GM18526 (cell line): ENCODE results near the gene IFNK.

Source experiments
- POLR2A ChIP-seq: IDR thresholded peaks from 3 replicates; pipeline ENCODE4 v1.6.1; 2011; ENCODE audit not compliant: insufficient read length; ENCODE audit errors: extremely low read depth

The IFNK gene

DNA sequence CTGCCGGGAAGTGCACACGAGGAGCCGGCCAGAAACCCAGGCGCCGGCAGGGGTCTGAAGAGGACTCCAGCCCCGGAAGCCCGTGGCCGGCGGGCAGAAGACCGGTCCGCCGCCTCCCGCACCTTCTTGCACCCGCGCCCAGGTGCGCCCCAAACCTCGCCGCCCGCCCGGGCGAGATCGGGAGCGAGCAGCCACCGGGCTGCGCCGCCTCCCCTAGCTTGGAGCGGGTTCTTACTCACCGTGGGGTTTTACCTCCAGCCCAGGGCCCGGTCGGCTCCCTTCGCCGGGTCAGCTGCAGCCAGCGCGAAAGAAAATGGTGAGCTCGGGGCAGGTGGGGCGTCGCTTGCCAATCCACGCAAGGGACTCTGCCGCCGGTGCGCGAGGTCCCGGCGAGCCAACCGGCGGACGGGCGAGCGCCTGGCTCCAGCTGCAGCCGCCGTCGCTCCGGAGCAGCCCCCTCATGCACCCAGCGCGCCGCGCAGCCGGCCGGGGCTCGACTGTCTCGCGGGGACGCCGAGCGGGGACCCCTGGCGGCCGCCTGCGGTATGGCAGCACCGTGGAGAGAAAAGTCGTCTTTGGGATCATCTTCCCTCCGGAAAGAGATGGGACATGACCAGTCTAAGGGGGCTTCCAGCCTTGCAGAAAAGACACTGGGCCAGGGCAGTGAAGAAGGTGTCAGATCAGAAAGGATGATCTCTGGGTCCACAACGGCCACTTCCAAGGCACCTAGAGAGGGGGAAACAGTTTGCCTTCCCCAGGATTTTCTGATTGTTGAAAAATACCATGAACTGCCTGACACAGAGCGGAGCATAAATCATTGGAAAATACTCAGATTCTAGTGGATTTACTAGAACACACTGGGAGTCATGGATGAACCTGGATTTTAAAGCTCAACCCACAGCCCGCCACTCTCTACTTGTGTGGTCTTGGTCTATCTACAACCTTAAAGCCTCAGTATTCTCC is 5.5 kb downstream of the IFNK start, which contains the start of gene MOB3B:
MOB3B (minus strand) TSS at position 499 of the 963 bp plus-strand sequence. CDS start 74,264 bp downstream, outside the sequence.
- TF ChIP-seq POLR2A = no peak

DNA sequence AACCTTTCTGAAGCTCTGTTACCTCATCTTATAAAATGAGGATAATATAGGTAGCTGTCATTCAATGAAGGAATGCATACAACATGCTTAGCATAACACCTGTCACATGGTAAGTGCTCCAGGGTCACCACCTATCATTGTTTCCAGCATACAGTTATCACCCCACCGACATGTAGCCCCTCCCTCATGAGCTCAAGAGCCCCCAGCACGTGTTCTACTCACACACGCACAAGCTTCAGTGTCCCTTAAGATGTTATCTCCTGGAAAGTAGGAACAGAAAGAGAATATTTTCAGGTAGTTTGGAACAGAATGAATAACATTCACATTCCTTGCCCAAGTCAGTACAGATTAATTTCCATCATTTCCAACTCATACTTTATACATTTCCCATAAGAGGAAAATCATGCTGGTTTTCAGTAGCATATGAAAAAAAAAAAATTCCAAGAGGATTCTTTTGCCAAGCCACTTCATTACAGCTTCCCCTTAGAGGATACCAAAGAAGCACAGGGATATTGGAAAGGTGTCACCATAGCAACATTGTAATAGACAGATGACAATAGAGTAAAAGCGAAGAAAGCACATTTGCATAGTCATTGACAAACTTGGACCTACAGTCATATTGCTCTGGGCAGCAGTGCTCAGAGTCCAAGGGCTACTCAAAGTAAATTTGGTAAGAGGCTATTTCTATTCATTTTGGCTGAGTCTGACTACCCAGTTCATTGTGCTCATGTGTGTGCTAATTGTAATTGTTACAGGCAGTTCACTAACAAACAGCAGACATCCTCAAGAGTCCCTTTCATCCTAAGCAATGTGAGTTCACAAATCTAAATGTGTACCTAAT is 7.0 kb downstream of the IFNK start:
- no peak for TF ChIP-seq POLR2A

DNA sequence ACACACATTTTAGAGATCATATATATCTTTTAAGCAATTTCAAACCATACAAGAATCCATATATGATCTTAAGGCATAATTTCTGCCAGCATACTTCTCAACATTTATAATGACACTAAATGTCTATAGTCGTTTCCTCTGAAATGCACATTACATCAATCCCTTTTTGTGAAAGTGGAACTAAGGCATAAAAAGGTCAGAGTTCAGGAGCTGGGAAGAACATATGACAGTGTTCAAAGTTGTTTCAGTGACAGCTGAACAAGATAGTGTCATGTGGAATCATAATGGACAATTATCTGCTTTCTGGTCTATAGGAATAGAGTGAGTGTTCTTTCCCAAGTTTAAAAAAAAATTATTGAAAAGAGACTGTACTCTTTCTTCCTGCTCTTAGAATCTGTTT is 8.0 kb downstream of the IFNK start:
- TF ChIP-seq POLR2A = no peak

DNA sequence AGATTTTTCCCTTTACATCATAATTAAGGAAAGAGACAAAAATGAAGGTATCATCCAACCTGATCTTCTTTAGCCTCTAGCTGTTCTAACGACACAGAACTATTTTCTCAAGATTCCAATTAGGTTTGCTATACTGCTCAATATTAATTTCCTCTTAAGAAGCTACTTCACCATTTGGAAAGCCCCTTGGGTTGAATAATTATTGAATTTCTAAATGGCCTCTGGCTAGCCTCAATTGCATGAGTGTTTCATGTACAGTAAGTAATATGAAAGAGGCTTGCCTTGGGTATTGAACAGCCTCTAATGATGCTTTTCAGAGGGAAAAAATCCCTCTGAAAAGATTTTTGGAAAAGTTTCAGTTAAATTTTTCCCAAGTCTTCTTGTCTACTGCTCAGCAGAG is 9.2 kb downstream of the IFNK start:
- TF ChIP-seq POLR2A = no peak

DNA sequence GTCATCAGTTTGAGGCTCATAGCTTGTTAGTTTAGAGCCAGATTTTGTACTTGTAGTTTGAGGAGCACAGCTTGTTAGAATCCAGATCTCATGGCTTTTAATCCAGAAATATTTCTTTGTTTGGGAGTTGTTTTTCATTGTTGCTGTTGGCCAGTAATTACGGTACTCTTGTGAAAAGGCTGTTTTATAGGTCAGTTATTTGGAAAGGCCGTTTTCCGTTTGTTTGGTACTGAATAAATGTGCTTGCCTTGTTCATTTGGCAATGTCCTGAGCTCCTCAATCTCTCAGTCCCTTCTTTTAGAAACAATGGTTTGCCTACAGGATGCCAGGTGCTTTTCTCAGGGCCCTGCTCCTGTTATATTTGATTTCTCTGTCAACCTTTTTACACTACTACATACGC is 10.0 kb downstream of the IFNK start:
- TF ChIP-seq POLR2A = no peak

DNA sequence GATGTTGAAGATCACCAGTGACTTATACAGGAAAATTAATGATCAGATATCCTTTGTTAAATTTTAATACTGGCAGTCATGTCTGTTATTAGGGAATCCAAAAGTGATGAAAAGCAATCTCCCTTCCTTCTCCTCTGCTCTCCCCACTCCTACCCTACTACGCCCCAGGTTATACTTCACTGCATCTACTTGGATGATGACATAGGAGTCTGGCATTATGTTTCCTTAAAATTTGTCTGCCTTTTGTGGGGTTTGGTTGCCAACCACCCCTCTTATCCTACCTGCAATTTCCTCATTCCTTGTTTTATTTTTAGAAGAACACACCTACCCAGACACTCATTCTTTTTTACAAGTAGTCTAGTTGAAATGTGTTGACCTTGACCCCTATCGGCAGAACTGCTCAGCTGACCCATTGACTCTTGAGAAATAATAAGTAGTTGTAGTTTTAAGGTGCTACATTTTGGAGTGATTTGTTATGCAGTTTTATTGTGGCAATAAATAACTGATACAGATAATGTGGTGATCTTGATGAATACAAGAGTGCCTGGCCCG is 10.6 kb downstream of the IFNK start:
- TF ChIP-seq POLR2A = no peak

DNA sequence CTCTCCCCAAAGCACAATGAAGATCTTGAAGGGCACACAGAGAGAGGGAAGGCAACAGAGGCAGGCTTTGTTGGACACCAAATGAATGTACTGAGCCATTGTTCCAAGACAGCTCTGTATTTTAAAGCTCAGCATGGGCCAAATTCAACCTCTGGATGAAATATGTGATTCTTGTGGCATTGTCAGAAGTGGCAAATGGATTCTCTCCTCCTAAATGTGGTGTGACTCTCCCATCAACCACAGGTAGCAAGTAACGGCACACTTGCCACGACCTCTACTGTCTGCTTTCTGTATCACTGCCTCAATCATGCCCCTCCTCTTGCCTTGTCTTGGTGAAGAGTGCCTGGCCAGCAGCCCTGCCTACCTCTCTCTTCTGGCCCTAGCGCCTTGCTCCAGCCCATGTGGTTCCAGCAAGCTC is 11.6 kb downstream of the IFNK start:
- TF ChIP-seq POLR2A = no peak

DNA sequence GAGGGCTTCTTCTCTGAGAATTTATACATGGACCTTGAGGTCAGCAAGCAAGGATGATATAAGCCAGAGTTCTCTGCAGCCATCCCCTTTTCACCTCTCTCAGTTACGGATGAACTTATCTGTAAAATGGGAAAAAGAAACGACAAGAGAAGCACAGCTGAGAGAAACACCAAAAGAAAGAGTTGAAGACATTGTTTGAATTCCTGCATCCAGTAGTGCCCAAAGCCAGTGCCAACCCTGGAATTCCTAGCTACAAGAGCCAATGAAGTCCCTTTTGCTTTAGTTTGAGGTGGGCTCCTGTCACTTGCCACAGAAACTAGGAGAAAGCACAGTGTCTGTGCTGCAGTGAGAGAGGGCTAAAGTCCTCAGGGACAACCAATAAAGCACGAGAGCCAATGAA is 12.1 kb downstream of the IFNK start:
- no peak for TF ChIP-seq POLR2A

DNA sequence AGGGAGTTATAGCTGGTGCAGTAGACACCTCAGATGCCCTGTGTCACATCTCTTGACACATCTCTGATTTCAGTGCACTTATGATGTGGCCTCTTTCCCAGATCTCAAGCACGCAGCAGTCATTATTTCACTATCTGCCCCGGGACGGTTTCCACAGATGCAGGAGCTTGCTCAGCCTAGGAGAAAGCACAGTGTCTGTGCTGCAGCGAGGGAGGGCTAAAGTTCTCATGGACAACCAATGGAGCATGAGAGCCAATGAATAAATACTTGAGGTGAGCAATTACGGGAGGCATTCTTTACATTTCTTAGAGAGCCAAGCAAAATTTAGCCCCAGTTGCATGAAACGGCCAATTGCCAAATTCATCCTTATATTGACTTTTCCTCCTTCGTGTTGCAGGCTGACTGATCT is 12.9 kb downstream of the IFNK start:
- TF ChIP-seq POLR2A = no peak

DNA sequence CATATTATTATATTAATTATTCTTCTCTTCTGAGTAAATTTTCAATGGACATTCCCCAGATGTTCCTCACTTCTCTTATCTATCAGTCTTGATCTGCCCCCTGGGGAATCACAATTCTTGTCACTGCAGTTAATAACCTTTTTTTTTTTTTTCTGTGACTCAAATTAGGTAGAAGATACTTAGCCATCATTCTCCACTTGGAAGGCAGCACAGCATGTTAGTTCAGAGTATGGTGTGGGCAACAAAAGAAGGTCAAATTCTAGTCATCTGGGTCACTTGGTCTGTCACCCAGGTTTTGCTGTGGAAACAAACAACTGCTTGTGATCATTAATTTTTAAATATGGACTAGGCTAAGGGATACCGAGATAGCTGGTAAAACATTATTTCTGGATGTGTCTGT is 13.7 kb downstream of the IFNK start:
- TF ChIP-seq POLR2A = no peak

DNA sequence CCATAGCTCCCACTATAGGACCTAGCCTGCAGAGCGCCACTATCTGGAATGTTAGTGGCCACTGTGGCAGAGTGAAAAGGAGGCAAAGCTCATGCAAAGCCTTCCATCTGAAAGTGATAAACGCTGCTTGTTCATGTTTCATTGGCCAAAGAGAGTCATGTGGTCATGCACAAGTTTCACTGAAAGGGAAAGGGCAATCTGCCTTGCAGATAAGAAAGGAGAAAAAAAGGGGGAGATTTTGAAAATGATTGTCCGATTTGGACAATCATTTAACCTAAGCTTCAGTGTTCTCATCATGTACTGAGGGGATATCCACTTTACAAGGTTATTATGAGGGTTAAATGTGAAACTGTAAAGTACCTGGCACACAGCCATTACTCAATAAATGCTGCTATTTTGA is 14.6 kb downstream of the IFNK start:
- TF ChIP-seq POLR2A = no peak

DNA sequence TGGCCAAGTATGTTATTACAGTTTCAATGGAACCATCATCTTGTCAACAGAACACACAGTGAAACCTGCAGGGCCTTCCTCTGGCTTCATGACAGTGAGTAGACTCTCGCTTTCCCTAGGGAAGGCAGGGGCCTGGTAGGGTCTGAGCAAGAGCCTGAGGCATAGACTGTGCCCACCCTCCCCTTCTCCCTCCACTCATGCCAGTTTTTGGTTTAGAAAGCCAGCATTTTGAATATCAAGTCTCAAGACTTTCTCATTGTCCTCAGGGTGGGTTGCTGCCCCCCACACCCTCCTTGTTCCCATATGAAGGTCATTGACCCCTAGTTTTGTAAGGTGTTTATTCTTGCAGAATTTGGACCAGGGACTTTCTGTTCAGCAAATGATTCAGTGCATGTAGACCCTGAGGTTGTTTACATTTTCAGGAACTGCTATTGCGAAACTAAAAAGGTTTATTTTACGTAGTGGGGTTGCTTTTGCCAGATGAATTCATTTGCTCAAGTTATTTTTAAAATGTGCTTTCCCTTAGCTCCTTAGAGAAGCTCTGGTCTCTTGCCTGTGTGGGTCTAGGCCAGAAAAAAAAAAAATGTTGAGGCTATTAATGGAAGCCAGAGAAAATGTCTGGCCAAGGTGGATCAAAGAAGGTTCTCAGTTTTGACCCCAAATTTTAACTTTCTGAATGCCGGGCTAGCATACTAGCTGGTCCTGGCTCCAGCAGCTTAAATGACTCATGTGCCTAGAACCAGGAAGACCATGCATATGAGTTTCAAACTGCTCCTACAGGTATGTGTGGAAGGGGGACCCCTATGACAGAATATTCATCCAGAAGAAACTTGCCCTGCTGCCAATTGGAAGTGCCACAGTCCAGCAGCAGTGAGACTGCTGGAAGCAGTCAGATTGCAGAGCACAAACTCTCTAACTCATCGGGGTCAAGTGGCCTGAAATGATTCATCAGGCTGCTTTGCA is 15.7 kb downstream of the IFNK start:
- no peak for TF ChIP-seq POLR2A

DNA sequence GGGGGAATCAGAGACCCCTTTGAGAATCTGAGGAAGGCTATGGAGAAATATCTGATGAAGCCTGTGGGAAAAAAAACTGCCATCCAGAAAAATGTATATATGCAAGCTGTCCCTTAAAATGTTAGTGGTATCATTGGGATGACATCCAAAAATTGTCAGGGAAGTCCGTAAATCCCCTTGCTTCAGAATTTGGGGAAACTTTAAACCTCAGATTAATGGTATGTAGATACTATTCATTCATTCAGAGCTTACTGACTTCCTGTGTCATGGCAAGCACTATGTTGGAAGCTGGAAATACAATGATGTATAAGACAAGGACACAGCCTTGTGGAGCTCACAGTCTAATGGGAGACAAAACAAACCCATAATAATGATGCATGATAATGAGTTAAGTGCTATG is 16.4 kb downstream of the IFNK start:
- no peak for TF ChIP-seq POLR2A

DNA sequence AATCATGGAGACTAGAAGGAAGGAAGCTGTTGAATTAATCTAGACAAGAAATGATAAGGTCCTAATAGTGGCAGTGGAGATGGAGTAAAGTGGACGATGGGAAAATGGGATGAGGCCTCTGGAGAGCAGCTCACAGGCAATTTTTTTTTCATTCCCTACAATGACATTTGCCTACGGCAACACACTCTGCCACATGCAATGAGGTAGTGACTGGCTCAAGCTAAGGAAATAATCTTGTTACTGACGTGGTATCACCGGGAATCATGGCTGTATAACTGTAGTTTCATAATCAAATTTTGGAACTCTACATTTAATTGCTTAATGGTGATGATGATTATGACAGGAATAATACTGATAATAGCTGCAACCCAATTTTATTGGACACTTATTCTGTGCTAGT is 17.6 kb downstream of the IFNK start:
- no peak for TF ChIP-seq POLR2A
